Cortex of kidney (tissue), 1 donor: ENCODE measurements around the gene GJA9.

Experiments used
- DNase-seq: peaks from one replicate; lab custom pipeline; 2025; lab: John Stamatoyannopoulos, UW

Gene GJA9

GRCh38 chr1:38831731-38832369 is 49.5 kb downstream of the GJA9 start:
- no peak for DNase-seq

GRCh38 chr1:38829368-38829767 is 52.0 kb downstream of the GJA9 start:
- no peak for DNase-seq

GRCh38 chr1:38827318-38827717 is 54.1 kb downstream of the GJA9 start:
- no peak for DNase-seq

GRCh38 chr1:38826886-38827285 is 54.5 kb downstream of the GJA9 start:
- DNase-seq: no peak

- DNase-seq: no peak
Observed at GRCh38 chr1:38826262-38826661, 55.1 kb downstream of the GJA9 start.
